Skeletal muscle cell (primary cell): ENCODE data around the gene B4GALT7.
"Not testable (repeated sequence)": the region's sequence is repeated elsewhere in the genome, so short reads cannot be mapped to it uniquely, and the experiment has no call there.

ENCODE experiments used
- DNase-seq: peaks from one replicate; pipeline ENCODE4 v3.0.0-alpha.2; 2010; ENCODE audit warnings: low read depth
- H3K4me3 ChIP-seq: 2 replicates; pipeline ENCODE4 v1.5.1; 2011; ENCODE audit warnings: low read depth, mild to moderate bottlenecking, control low read depth, low read length, moderate library complexity

Gene B4GALT7

GRCh38 chr5:177599731-177600507, at the start of gene B4GALT7:
TSS of gene B4GALT7 (plus strand) at chr5:177600132. CDS start at chr5:177600211, 79 bp downstream.
- DNase-seq: peak; percentile 22
- H3K4me3 ChIP-seq: peak within 1 kb of the TSS; percentile 86

GRCh38 chr5:177552839-177553455, 47.0 kb upstream of the B4GALT7 start:
- no peak for DNase-seq
- peak overlapping the region; percentile 80 for H3K4me3 ChIP-seq

GRCh38 chr5:177553671-177554429, 46.1 kb upstream of the B4GALT7 start:
- H3K4me3 ChIP-seq: peak overlapping the region; percentile 80
- no peak for DNase-seq

- no peak for DNase-seq
- peak within 1 kb of the TSS; percentile 80 for H3K4me3 ChIP-seq
Measured at GRCh38 chr5:177554474-177555111, 45.3 kb upstream of the B4GALT7 start, which contains the start of gene FAM193B. TSS of gene FAM193B (minus strand) at chr5:177554563. CDS start at chr5:177554458, 105 bp downstream.

GRCh38 chr5:177555228-177555627, 44.7 kb upstream of the B4GALT7 start:
- no peak for DNase-seq
- no peak overlapping the region for H3K4me3 ChIP-seq

- H3K4me3 ChIP-seq: no peak overlapping the region
- no peak for DNase-seq
Measured at GRCh38 chr5:177555665-177556064, 44.3 kb upstream of the B4GALT7 start.

GRCh38 chr5:177557041-177557647, 42.8 kb upstream of the B4GALT7 start:
- DNase-seq: no peak
- no peak overlapping the region for H3K4me3 ChIP-seq

- no peak for DNase-seq
- H3K4me3 ChIP-seq: no peak overlapping the region
Measured at GRCh38 chr5:177557796-177558195, 42.1 kb upstream of the B4GALT7 start.

- DNase-seq, H3K4me3 ChIP-seq: not testable (repeated sequence)
Measured at GRCh38 chr5:177559446-177559941, 40.4 kb upstream of the B4GALT7 start.

- DNase-seq: no peak
- H3K4me3 ChIP-seq: no peak overlapping the region
Measured at GRCh38 chr5:177565046-177565445, 34.9 kb upstream of the B4GALT7 start.

- no peak overlapping the region for H3K4me3 ChIP-seq
- DNase-seq: no peak
Measured at GRCh38 chr5:177568326-177568725, 31.6 kb upstream of the B4GALT7 start.

- no peak for DNase-seq
- H3K4me3 ChIP-seq: no peak overlapping the region
Measured at GRCh38 chr5:177569894-177570293, 30.0 kb upstream of the B4GALT7 start.

- DNase-seq: no peak
Measured at GRCh38 chr5:177575488-177575887, 24.4 kb upstream of the B4GALT7 start.

GRCh38 chr5:177576169-177576568, 23.8 kb upstream of the B4GALT7 start:
- H3K4me3 ChIP-seq: no peak overlapping the region
- no peak for DNase-seq

More at GRCh38 chr5:177575488-177575887, 24.4 kb upstream of the B4GALT7 start:
- H3K4me3 ChIP-seq: no peak overlapping the region

GRCh38 chr5:177578316-177578715, 21.6 kb upstream of the B4GALT7 start:
- H3K4me3 ChIP-seq: no peak overlapping the region
- DNase-seq: no peak

GRCh38 chr5:177588413-177588909, 11.5 kb upstream of the B4GALT7 start:
- DNase-seq: no peak
- no peak overlapping the region for H3K4me3 ChIP-seq

GRCh38 chr5:177590406-177590805, 9.5 kb upstream of the B4GALT7 start:
- H3K4me3 ChIP-seq: no peak overlapping the region
- DNase-seq: no peak

- H3K4me3 ChIP-seq: peak overlapping the region; percentile 95
- no peak for DNase-seq
Measured at GRCh38 chr5:177591690-177592009, 8.3 kb upstream of the B4GALT7 start.
